Hepatocyte (in vitro differentiated cells): Measurements from ENCODE around the gene PKNOX2.

Source experiments
- CTCF ChIP-seq: fragments of 200-600 bp; sonication (generic); IDR thresholded peaks from 2 replicates; pipeline ENCODE4 v1.5.1; 2016; ENCODE audit warnings: antibody characterized with exemption, mild to moderate bottlenecking; ENCODE audit not compliant: poor library complexity
- EZH2 ChIP-seq: fragments of 200-600 bp; sonication (generic); IDR thresholded peaks from 2 replicates; pipeline ENCODE4 v1.6.1; 2016; ENCODE audit warnings: antibody characterized with exemption, mild to moderate bottlenecking, borderline replicate concordance
- EZH2phosphoT487 ChIP-seq: fragments of 200-600 bp; sonication (generic); IDR thresholded peaks from one replicate; pipeline ENCODE4 v1.6.1; 2018; ENCODE audit warnings: antibody characterized with exemption, mild to moderate bottlenecking, low read depth, moderate library complexity; ENCODE audit not compliant: unreplicated experiment, severe bottlenecking

GRCh38 chr11:125146232-125146631 is 18.3 kb upstream of the PKNOX2 start:
- no peak for TF ChIP-seq CTCF
- TF ChIP-seq EZH2phosphoT487 = no peak
- no peak for TF ChIP-seq EZH2
